ENCODE measurements around the gene C22orf15. TPM values are rescaled to one million over a fixed set of nuclear protein-coding genes. Genes with fewer than 3 reads are reported as not detected.

Gene C22orf15
- total and polyA plus RNA-seq, 2 of the 8 experiments (the other 6 are each of a cell fraction or from before 2014, with no cell fraction given) = 4.2 to 4.9 TPM

- H3K14ac ChIP-seq (ENCODE audit: insufficient read length) = no peak overlapping the region
- H2BK120ac ChIP-seq (replicated peaks; ENCODE audit: low read depth, low read length) = no peak overlapping the region
- H3K9me3 ChIP-seq (ENCODE audit: insufficient read depth in 2 of 2, low read depth in 1 of 2, low read length in 1 of 2) = no peaks in the 10 kb centered on the region
- H4K20me1 ChIP-seq (replicated peaks in 1 of 2; ENCODE audit: control insufficient read depth in 1 of 2, insufficient read depth in 2 of 2, low read length in 2 of 2) = peaks cover 0 to 7% of the 10 kb centered on the region in 2 experiments
- no peaks in the 10 kb centered on the region for H3K36me3 ChIP-seq (ENCODE audit: control insufficient read depth in 2 of 4, insufficient read depth in 4 of 4, low read length in 3 of 4)
- no peak overlapping the region for H3K4me2 ChIP-seq (ENCODE audit: insufficient read depth in 1 of 2, low read depth in 2 of 2, low read length in 2 of 2)
- H2BK15ac ChIP-seq (ENCODE audit: low read length) = no peak overlapping the region
- peaks cover 0 to 3% (median 1%) of the 10 kb centered on the region in 4 experiments; a peak in 3 of 7 replicates for H3K27me3 ChIP-seq (replicated peaks in 1 of 4; ENCODE audit: control insufficient read depth in 3 of 4, extremely low read depth in 1 of 4, insufficient read depth in 3 of 4, low read length in 3 of 4)
- no peaks in the 10 kb centered on the region for H3K79me2 ChIP-seq (ENCODE audit: control insufficient read depth in 1 of 2, insufficient read depth in 2 of 2, low read length in 2 of 2)
- no peak overlapping the region for H3K27ac ChIP-seq (ENCODE audit: low read depth, low read length)
- FAIRE-seq (no peak), DNase-seq (ENCODE audit: low read depth in 1 of 2, low spot score in 2 of 2) (no peak)
- H2AK5ac ChIP-seq (ENCODE audit: low read depth, low read length) = no peak overlapping the region
- H4K5ac ChIP-seq (ENCODE audit: insufficient read length, low read depth, low read length) = no peak overlapping the region
- H3K23me2 ChIP-seq (ENCODE audit: low read depth, low read length) = peaks cover 5% of the 10 kb centered on the region; the same call in 1 of the 2 replicates
- no peak overlapping the region for H2BK12ac ChIP-seq (ENCODE audit: low read depth, low read length)
- no peak overlapping the region; the same call in 1 of the 2 replicates for H4K8ac ChIP-seq (ENCODE audit: extremely low read depth, insufficient read depth, low read length)
- no peak overlapping the region for H3K23ac ChIP-seq (ENCODE audit: insufficient read length)
- no peak overlapping the region for H3K4me3 ChIP-seq (ENCODE audit: extremely low read depth in 1 of 4, insufficient read depth in 2 of 4, low read depth in 3 of 4, low read length in 4 of 4)
- H4K91ac ChIP-seq (replicated peaks; ENCODE audit: insufficient read length, low read length) = no peak overlapping the region
- no peak overlapping the region for H3K4ac ChIP-seq (replicated peaks; ENCODE audit: insufficient read length, low read depth, low read length)
- H2AFZ ChIP-seq (ENCODE audit: low read length) = no peak overlapping the region
- no peak overlapping the region; the same call in 1 of the 2 replicates for H3K18ac ChIP-seq (ENCODE audit: extremely low read depth, low read length)
- H3K56ac ChIP-seq (replicated peaks; ENCODE audit: insufficient read length, low read depth, low read length) = no peak overlapping the region
- no peak overlapping the region for H2BK5ac ChIP-seq (ENCODE audit: low read depth, low read length)
- ChIA-PET POLR2A (ENCODE audit: partially characterized antibody) (interaction anchor here (1.1 to 1.6 kb wide), 3 partner anchors 12 to 89 kb away, joined by 3 to 4 read pairs (median 3); partner anchors contain the start of gene MMP11), CTCF (ENCODE audit: partially characterized antibody) (interaction anchor here (0.7 to 2.0 kb wide), 3 partner anchors 11 to 582 kb away, joined by 3 to 4 read pairs (median 4); no protein-coding TSS in a partner anchor)
- no peak overlapping the region for H2BK20ac ChIP-seq (ENCODE audit: low read length)
- peaks cover 0 to 18% (median 14%) of the 10 kb centered on the region in 4 experiments; a peak in 5 of 7 replicates for H3K4me1 ChIP-seq (replicated peaks in 1 of 4; ENCODE audit: control insufficient read depth in 3 of 4, insufficient read depth in 4 of 4, low read length in 3 of 4)
- H3K9ac ChIP-seq (replicated peaks in 1 of 4; ENCODE audit: extremely low read depth in 1 of 4, low read depth in 3 of 4, low read length in 3 of 4) = no peak overlapping the region
- H3K79me1 ChIP-seq (ENCODE audit: low read depth, low read length) = no peaks in the 10 kb centered on the region
- WGBS, 2 experiments (ENCODE audit: extremely low coverage in 1 of 2, insufficient coverage in 1 of 2, insufficient read length in 1 of 2, insufficient replicate concordance in 2 of 2, low coverage in 1 of 2, low lambda C conversion rate in 2 of 2, missing lambda C conversion rate in 1 of 2) = 86% methylated on average over 6 of the region's 6 CpGs; no CpG with 5 or more reads in 1 of the 2 experiments
- TF ChIP-seq SP1 (IDR thresholded peaks at IDR 0.05; ENCODE audit: low read depth, low read length) (no peak), CREB1 (IDR thresholded peaks at IDR 0.05) (no peak), CBX5 (IDR thresholded peaks at IDR 0.05; ENCODE audit: low read depth, low read length) (no peak), TCF12 (IDR thresholded peaks at IDR 0.05; ENCODE audit: low read depth, low read length) (no peak), TEAD4 (IDR thresholded peaks at IDR 0.05; ENCODE audit: low read depth, low read length) (no peak), POU5F1 (IDR thresholded peaks at IDR 0.05; ENCODE audit: low read depth, low read length) (no peak), POLR2AphosphoS5 (IDR thresholded peaks at IDR 0.05; ENCODE audit: low read depth, low read length) (no peak), TAF1 (IDR thresholded peaks at IDR 0.05; ENCODE audit: low read depth, low read length) (no peak), SP4 (IDR thresholded peaks at IDR 0.05; ENCODE audit: low read length) (no peak), YY1 (IDR thresholded peaks at IDR 0.05; ENCODE audit: low read depth, low read length) (no peak), RBBP5 (IDR thresholded peaks at IDR 0.05; ENCODE audit: borderline replicate concordance, low read depth, low read length) (no peak), MAX (IDR thresholded peaks at IDR 0.05) (no peak), USF2 (IDR thresholded peaks at IDR 0.05; ENCODE audit: low read length) (no peak), EGR1 (IDR thresholded peaks at IDR 0.05; ENCODE audit: borderline replicate concordance, low read depth, low read length) (no peak), KDM4A (IDR thresholded peaks at IDR 0.05; ENCODE audit: low read depth, low read length, severe bottlenecking) (no peak)
Observed at GRCh38 chr22:23760056-23760455, 2.7 kb upstream of the C22orf15 start.

All from H1 (cell line).